A549 (cell line): ENCODE data around the gene CDKN2C.

Experiments used
- CBX8 ChIP-seq: fragments of 200-600 bp; sonication (generic); IDR thresholded peaks from 2 replicates; pipeline ENCODE4 v1.6.1; 2016
- CEBPB ChIP-seq, 2 experiments: fragments of >200 bp in 1 of 2; sonication (Bioruptor Twin) in 1 of 2; formaldehyde crosslinking in 1 of 2; IDR thresholded peaks; 2 replicates each; pipeline ENCODE4 v1.6.1; 2012 to 2016
- CHD4 ChIP-seq: fragments of 200-600 bp; sonication (generic); IDR thresholded peaks from 2 replicates; pipeline ENCODE4 v1.6.1; 2016; ENCODE audit warnings: antibody characterized with exemption, mild to moderate bottlenecking, borderline replicate concordance
- CTCF ChIP-seq: fragments of >200 bp; sonication (Bioruptor Twin); formaldehyde crosslinking; IDR thresholded peaks from 3 replicates; pipeline ENCODE4 v1.5.1; 2016
- EP300 ChIP-seq, 2 experiments: fragments of >200 bp; sonication (Bioruptor Twin); formaldehyde crosslinking; IDR thresholded peaks; 2 replicates in 1 of 2; 3 replicates in 1 of 2; pipeline ENCODE4 v1.6.1; 2016 to 2017
- KDM1A ChIP-seq: fragments of 200-600 bp; sonication (generic); IDR thresholded peaks from 2 replicates; pipeline ENCODE4 v1.6.1; 2016; ENCODE audit warnings: low read depth, mild to moderate bottlenecking
- MAX ChIP-seq: IDR thresholded peaks from 2 replicates; pipeline ENCODE4 v1.6.1; 2012
- NFE2L2 ChIP-seq: fragments of 150-350 bp; conservative IDR thresholded peaks from 2 replicates; pipeline ENCODE4 v1.6.1; 2014; ENCODE audit warnings: low read length
- POLR2A ChIP-seq: IDR thresholded peaks from 2 replicates; pipeline ENCODE4 v1.6.1; 2012; ENCODE audit warnings: mild to moderate bottlenecking, low read length
- POLR2AphosphoS2 ChIP-seq: conservative IDR thresholded peaks from 2 replicates; pipeline ENCODE4 v1.6.1; 2012; ENCODE audit warnings: low read length, improper control_type of control experiment, inconsistent platforms
- RCOR1 ChIP-seq: fragments of 150-350 bp; IDR thresholded peaks from 2 replicates; pipeline ENCODE4 v1.6.1; 2014; ENCODE audit warnings: antibody characterized with exemption, low read length, low read depth
- USF2 ChIP-seq: fragments of 450-650 bp; IDR thresholded peaks from 2 replicates; pipeline ENCODE4 v1.6.1; 2014; ENCODE audit warnings: antibody characterized with exemption
- ZFP36 ChIP-seq: fragments of 450-650 bp; IDR thresholded peaks from 2 replicates; pipeline ENCODE4 v1.6.1; 2014; ENCODE audit warnings: borderline replicate concordance; ENCODE audit not compliant: partially characterized antibody

GRCh38 chr1:50970931-50971582 is 1.0 kb downstream of the CDKN2C start:
- no peak for TF ChIP-seq CTCF
- TF ChIP-seq CBX8 = no peak
- TF ChIP-seq CHD4 = no peak
- TF ChIP-seq ZFP36 = no peak
- no peak for TF ChIP-seq CEBPB (IDR thresholded peaks at IDR 0.05)
- TF ChIP-seq USF2 = no peak
- TF ChIP-seq NFE2L2 = no peak
- no peak for TF ChIP-seq EP300 (IDR thresholded peaks at IDR 0.05)
- no peak for TF ChIP-seq POLR2AphosphoS2
- TF ChIP-seq POLR2A = no peak
- TF ChIP-seq MAX = no peak
- TF ChIP-seq KDM1A = no peak
- TF ChIP-seq RCOR1 = no peak
